Activated naive CD4-positive, alpha-beta T cell treated with anti-CD3 and anti-CD28 coated beads for 36 hours (primary cell): ENCODE measurements around the gene PCDHGC4. TPM values are rescaled to one million over a fixed set of nuclear protein-coding genes. Genes with fewer than 3 reads are reported as not detected.

Source experiments
- CTCF ChIA-PET: fragments of 350-600 bp; sonication (Branson Sonifier 250); formaldehyde crosslinking; loops from one replicate; lab custom pipeline; 2021; ENCODE audit warnings: antibody characterized with exemption; lab: Charles Lee
- DNase-seq: peaks from one replicate; pipeline ENCODE4 v3.0.0-alpha.2; 2020
- H3K27ac Mint-ChIP-seq: one replicate; pipeline ENCODE4 v1.8.0; 2021; ENCODE audit warnings: mild to moderate bottlenecking, mixed read lengths
- H3K27me3 Mint-ChIP-seq: one replicate; pipeline ENCODE4 v1.8.0; 2021; ENCODE audit warnings: low read depth, mixed read lengths
- H3K36me3 Mint-ChIP-seq: one replicate; pipeline ENCODE4 v1.8.0; 2021; ENCODE audit warnings: low read depth, mixed read lengths
- H3K4me1 Mint-ChIP-seq: one replicate; pipeline ENCODE4 v1.8.0; 2021; ENCODE audit warnings: low read depth, mixed read lengths
- H3K4me3 Mint-ChIP-seq: one replicate; pipeline ENCODE4 v1.8.0; 2021; ENCODE audit warnings: mild to moderate bottlenecking, moderate library complexity, mixed read lengths
- H3K9me3 Mint-ChIP-seq: one replicate; pipeline ENCODE4 v1.8.0; 2021; ENCODE audit warnings: mixed read lengths
- intact Hi-C: fragments of 100-400 bp; cut with micrococcal nuclease; formaldehyde crosslinking; loops from one replicate; pipeline ENCODE4 v1.15.1; 2023
- total RNA-seq, 2 experiments: library from RNA; stranded (reverse); gene quantifications; one replicate each; pipeline ENCODE4 v1.2.3, GENCODE V29; 2021

Gene PCDHGC4
- total RNA-seq, 2 experiments from 2014 or later: not detected

- H3K27me3 Mint-ChIP-seq: peaks cover 75% of the 10 kb centered on the region
- H3K27ac Mint-ChIP-seq: no peak overlapping the region
- H3K4me3 Mint-ChIP-seq: peak overlapping the region; percentile 59
- peaks cover 5% of the 10 kb centered on the region for H3K4me1 Mint-ChIP-seq
- intact Hi-C loops: loop anchor here (1.0 kb wide), 1 partner anchor 21 kb away; no protein-coding TSS in a partner anchor
- H3K36me3 Mint-ChIP-seq: no peaks in the 10 kb centered on the region
- CTCF ChIA-PET: interaction anchor here (1.0 to 4.1 kb wide), 2 partner anchors 20 to 73 kb away, joined by 3 to 24 read pairs; no protein-coding TSS in a partner anchor
- no peak for DNase-seq
- no peaks in the 10 kb centered on the region for H3K9me3 Mint-ChIP-seq
Observed at GRCh38 chr5:141491323-141492167, 6.7 kb downstream of the PCDHGC4 start.

GRCh38 chr5:141492168-141492885 is 7.5 kb downstream of the PCDHGC4 start:
- intact Hi-C loops: loop anchor here (1.0 kb wide), 1 partner anchor 20 kb away; no protein-coding TSS in a partner anchor
- peak; percentile 20 for DNase-seq
- Mint-ChIP-seq H3K27ac (no peak overlapping the region), H3K4me1 (peaks cover 5% of the 10 kb centered on the region), H3K4me3 (peak overlapping the region; percentile 59), H3K9me3 (no peaks in the 10 kb centered on the region), H3K36me3 (no peaks in the 10 kb centered on the region), H3K27me3 (peaks cover 67% of the 10 kb centered on the region)
- CTCF ChIA-PET: interaction anchor here (0.9 to 4.1 kb wide), 4 partner anchors 19 to 72 kb away, joined by 3 to 24 read pairs (median 4); no protein-coding TSS in a partner anchor

DNA sequence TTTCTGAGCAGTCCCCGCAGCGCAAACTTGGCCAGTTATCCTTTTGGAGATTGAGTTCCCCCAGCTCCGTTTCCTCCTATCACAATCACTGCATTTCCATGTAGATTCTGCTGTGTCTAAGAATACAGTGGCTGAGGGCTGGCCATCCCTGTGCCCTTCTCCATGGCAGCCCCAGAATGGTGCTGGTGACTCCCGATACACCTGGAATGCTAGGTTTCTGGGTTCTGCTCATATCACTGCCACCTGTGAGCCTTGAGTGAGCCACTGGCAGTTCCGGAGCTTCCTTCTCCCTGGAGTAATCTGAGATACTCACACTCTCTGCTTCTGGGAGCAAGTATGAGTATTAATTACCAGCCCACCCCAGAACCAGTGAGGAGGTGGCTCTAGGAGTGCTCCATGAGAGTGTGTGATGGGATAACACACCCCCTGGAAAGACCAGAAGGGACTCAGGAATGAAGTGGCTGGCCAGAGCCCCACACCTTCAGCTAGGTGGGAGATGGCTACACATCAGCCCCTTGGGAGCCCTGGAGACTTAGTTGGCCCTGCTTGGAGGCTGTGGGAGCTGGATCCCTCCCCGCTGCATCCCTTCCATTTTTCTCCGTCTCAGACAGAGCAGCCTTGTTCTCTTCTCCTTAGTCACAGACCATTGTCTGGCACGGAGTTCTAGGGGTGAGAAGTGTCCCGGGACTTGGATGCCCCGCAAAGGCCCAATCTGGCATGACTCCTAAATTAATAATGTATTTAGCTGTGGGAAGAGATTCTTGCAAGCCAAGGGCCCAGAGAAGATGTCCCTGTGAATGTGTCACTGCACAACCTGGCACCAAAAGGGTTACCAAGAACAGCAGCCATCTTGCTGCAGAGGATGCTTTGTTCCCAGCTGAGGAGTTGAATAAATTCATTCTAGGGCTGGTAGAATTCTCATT is 8.9 kb downstream of the PCDHGC4 start:
- CTCF ChIA-PET: interaction anchor here (1.0 to 4.1 kb wide), 6 partner anchors 14 to 124 kb away, joined by 3 to 24 read pairs (median 3); partner anchors contain the start of gene PCDHGB3
- intact Hi-C loops: no loop called here
- Mint-ChIP-seq H3K9me3 (no peaks in the 10 kb centered on the region), H3K27me3 (peaks cover 60% of the 10 kb centered on the region), H3K36me3 (no peaks in the 10 kb centered on the region), H3K27ac (no peak overlapping the region), H3K4me3 (no peak overlapping the region), H3K4me1 (peaks cover 5% of the 10 kb centered on the region)
- no peak for DNase-seq

- no peak overlapping the region for H3K27ac Mint-ChIP-seq
- DNase-seq: no peak
- H3K36me3 Mint-ChIP-seq: no peaks in the 10 kb centered on the region
- H3K4me3 Mint-ChIP-seq: no peak overlapping the region
- peaks cover 5% of the 10 kb centered on the region for H3K4me1 Mint-ChIP-seq
- CTCF ChIA-PET: interaction anchor here (1.1 to 4.1 kb wide), 3 partner anchors 17 to 84 kb away, joined by 3 to 24 read pairs (median 3); no protein-coding TSS in a partner anchor
- H3K27me3 Mint-ChIP-seq: peaks cover 54% of the 10 kb centered on the region
- H3K9me3 Mint-ChIP-seq: no peaks in the 10 kb centered on the region
- intact Hi-C loops: no loop called here
Observed at GRCh38 chr5:141494761-141495452, 10.1 kb downstream of the PCDHGC4 start.

DNA sequence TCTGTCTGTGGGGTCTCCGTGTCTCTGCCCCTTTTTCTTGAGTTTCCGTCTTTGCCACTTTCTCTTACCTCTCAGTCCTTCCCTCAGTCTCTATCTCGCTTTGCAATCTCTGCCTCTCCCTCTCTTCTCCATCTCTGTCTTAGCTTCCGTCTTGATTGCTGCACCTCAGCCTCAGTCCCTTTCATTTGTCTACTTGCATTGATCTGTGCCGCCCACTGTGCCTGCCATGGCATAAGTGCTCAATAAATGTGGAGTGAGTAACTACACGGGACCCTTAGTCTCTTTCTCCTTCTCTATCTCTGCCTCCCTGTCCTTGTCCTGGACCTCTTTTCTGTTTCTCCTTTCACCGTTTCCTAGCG is 10.6 kb downstream of the PCDHGC4 start:
- H3K27me3 Mint-ChIP-seq: peaks cover 51% of the 10 kb centered on the region
- intact Hi-C loops: no loop called here
- no peak overlapping the region for H3K4me3 Mint-ChIP-seq
- peaks cover 5% of the 10 kb centered on the region for H3K4me1 Mint-ChIP-seq
- CTCF ChIA-PET: interaction anchor here (4.1 kb wide), 1 partner anchor 16 kb away, joined by 24 read pairs; no protein-coding TSS in a partner anchor
- H3K27ac Mint-ChIP-seq: no peak overlapping the region
- no peaks in the 10 kb centered on the region for H3K36me3 Mint-ChIP-seq
- H3K9me3 Mint-ChIP-seq: no peaks in the 10 kb centered on the region
- no peak for DNase-seq

DNA sequence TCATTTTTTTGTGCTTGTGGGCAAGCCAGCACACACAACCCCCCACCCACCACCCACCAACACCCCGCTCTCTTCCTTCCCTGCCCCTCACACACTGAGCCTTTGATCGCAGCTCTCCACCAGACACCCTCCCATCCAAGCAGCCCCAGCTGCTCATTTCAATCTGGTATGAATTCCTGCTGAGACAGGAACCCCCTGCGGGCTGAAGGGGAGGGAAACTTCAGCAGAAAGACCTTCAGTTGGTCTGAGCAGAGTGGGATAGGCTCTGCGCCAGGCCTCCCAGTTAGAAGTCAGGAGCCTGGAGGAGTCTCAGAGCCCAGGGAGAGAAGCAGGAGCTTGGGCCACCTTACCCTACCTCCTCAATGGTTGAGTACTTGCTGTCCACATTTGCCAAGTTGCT is 11.2 kb downstream of the PCDHGC4 start:
- DNase-seq: no peak
- intact Hi-C loops: no loop called here
- peaks cover 5% of the 10 kb centered on the region for H3K4me1 Mint-ChIP-seq
- H3K27ac Mint-ChIP-seq: no peak overlapping the region
- no peaks in the 10 kb centered on the region for H3K36me3 Mint-ChIP-seq
- H3K4me3 Mint-ChIP-seq: no peak overlapping the region
- CTCF ChIA-PET: no interaction called here
- H3K27me3 Mint-ChIP-seq: peaks cover 46% of the 10 kb centered on the region
- no peaks in the 10 kb centered on the region for H3K9me3 Mint-ChIP-seq

GRCh38 chr5:141501761-141502160 is 16.9 kb downstream of the PCDHGC4 start:
- Mint-ChIP-seq H3K4me3 (no peak overlapping the region), H3K27me3 (peaks cover 11% of the 10 kb centered on the region), H3K4me1 (no peaks in the 10 kb centered on the region), H3K9me3 (no peaks in the 10 kb centered on the region), H3K27ac (no peak overlapping the region), H3K36me3 (no peaks in the 10 kb centered on the region)
- no peak for DNase-seq
- CTCF ChIA-PET: interaction anchor here (0.7 kb wide), 1 partner anchor 28 kb away, joined by 4 read pairs; no protein-coding TSS in a partner anchor
- intact Hi-C loops: no loop called here

DNA sequence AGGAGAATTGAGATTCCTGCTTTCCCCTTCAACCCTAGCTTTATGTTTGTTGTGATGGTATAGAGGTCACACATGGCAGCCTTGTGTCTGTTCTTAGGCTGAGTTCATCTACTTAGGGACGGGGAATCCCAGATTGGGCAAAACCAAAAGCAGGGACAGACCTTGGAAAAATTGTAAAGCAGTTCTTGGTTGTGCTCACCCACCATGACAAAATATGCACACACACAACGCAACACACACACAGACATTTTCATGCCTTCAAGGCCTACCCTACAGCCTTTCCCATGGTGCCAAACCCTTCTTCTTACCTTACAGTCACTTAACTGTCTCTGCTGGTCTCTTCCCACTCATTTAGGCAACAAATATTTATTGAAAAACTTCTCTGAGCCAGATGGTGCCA is 18.9 kb downstream of the PCDHGC4 start:
- Mint-ChIP-seq H3K27ac (no peak overlapping the region), H3K4me3 (no peak overlapping the region), H3K27me3 (peaks cover 5% of the 10 kb centered on the region), H3K36me3 (no peaks in the 10 kb centered on the region), H3K9me3 (no peaks in the 10 kb centered on the region), H3K4me1 (no peaks in the 10 kb centered on the region)
- no peak for DNase-seq
- intact Hi-C loops: no loop called here
- CTCF ChIA-PET: no interaction called here

DNA sequence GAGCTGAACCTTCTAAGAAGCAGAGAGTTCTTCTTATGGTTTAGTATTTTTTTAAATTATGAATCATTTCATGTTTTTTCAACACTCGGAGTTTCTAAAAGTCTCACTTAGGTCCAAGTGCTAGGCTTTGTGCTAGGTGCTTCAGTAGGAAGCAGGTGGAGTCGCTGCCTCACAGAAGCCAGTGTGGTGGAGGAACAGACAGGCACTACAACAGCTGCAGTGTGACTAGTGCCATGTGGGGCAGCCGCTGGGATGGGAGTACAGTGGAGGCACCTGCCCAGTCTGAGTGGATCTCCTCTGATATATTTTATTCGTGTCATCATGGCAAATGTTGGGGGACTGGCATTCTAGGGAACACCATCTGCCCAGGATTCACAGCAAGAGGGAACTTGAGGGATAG is 19.4 kb downstream of the PCDHGC4 start:
- no peaks in the 10 kb centered on the region for H3K36me3 Mint-ChIP-seq
- DNase-seq: no peak
- H3K4me3 Mint-ChIP-seq: no peak overlapping the region
- CTCF ChIA-PET: no interaction called here
- no peaks in the 10 kb centered on the region for H3K9me3 Mint-ChIP-seq
- peaks cover 2% of the 10 kb centered on the region for H3K27me3 Mint-ChIP-seq
- no peak overlapping the region for H3K27ac Mint-ChIP-seq
- intact Hi-C loops: no loop called here
- H3K4me1 Mint-ChIP-seq: peaks cover 3% of the 10 kb centered on the region

- CTCF ChIA-PET: interaction anchor here (0.5 to 1.9 kb wide), 6 partner anchors 10 to 187 kb away, joined by 3 to 7 read pairs (median 4); partner anchors contain the start of genes PCDHGA10 and TAF7
- no peaks in the 10 kb centered on the region for H3K36me3 Mint-ChIP-seq
- peaks cover 3% of the 10 kb centered on the region for H3K4me1 Mint-ChIP-seq
- no peak overlapping the region for H3K27ac Mint-ChIP-seq
- no peak for DNase-seq
- H3K9me3 Mint-ChIP-seq: no peaks in the 10 kb centered on the region
- intact Hi-C loops: no loop called here
- H3K4me3 Mint-ChIP-seq: no peak overlapping the region
- no peaks in the 10 kb centered on the region for H3K27me3 Mint-ChIP-seq
Observed at GRCh38 chr5:141506381-141507155, 21.7 kb downstream of the PCDHGC4 start.
